Stimulated activated CD8-positive, alpha-beta memory T cell treated with anti-CD3 and anti-CD28 coated beads, Interleukin-15, amount 100 ng/mL, for 4 hours (primary cell): ENCODE measurements around the gene ANKUB1.
"Not testable (repeated sequence)": the region's sequence is repeated elsewhere in the genome, so short reads cannot be mapped to it uniquely, and the experiment has no call there.

Source experiments
- DNase-seq, 2 donors: peaks; one replicate each; pipeline ENCODE4 v3.0.0-alpha.2; 2020; ENCODE audit warnings: low read depth in 2 of 2

ANKUB1 gene

GRCh38 chr3:149792452-149793270 lies at the start of gene ANKUB1:
Gene ANKUB1 (minus strand): TSS chr3:149792554. CDS start chr3:149792366, 188 bp downstream.
- DNase-seq: no peak

GRCh38 chr3:149839896-149840295 lies 47.5 kb upstream of the ANKUB1 start:
- no peak for DNase-seq

GRCh38 chr3:149839469-149839868 lies 47.1 kb upstream of the ANKUB1 start:
- not testable (repeated sequence) for DNase-seq

DNA sequence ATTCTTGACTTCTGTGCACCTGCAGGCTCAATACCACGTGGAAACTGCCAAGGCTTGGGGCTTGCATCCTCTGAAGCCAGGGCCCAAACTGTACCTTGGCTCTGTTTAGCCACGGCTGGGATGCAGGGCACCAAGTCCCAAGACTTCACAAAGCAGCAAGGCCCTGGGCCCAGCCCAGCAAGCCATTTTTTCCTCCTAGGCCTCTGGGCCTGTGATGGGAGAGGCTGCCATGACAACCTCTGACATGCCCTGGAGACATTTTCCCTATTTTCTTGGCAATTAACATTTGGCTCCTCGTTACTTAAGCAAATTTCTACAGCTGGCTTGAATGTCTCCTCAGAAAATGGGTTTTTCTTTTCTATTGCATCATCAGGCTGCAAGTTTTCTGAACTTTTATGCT lies 46.1 kb upstream of the ANKUB1 start:
- DNase-seq: not testable (repeated sequence)

DNA sequence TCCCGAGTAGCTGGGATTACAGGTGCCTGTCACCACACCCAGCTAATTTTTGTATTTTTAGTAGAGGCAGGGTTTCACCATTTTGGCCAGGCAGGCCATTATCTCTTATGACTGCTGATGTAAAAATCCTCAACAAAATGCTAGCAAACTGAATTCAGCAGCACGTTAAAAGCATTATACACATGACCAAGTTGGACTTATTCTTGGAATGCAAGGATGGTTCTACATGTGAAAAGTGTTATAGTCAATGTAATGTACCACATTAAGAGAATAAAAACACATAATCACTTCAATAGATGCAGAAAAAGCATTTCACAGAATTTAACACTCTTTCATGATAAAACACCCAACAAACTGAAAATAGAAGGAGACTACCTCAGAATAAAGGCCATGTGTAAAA lies 40.9 kb upstream of the ANKUB1 start:
- no peak for DNase-seq

GRCh38 chr3:149832086-149832485 lies 39.7 kb upstream of the ANKUB1 start:
- DNase-seq: no peak

DNA sequence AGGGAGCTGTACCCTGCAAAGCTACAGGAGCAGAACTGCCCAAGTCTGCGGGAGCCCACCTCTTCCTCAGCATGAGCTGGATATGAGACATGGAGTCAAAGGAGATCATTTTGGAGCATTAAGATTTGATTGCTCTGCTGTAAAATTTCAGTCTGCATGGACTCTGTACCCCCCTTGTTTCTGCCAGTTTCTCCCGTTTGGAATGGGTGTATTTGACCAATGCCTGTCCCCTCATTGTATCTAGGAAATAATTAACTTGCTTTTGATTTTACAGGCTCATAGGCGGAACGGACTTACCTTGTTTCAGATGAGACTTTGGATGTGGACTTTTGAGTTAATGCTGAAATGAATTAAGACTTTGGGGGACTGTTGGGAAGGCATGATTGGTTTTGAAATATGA lies 39.0 kb upstream of the ANKUB1 start:
- DNase-seq: no peak

- no peak for DNase-seq
These were observed 38.5 kb upstream of the ANKUB1 start for GRCh38 chr3:149830902-149831301.

GRCh38 chr3:149829631-149830030 lies 37.3 kb upstream of the ANKUB1 start:
- not testable (repeated sequence) for DNase-seq

- no peak for DNase-seq
These were observed 36.0 kb upstream of the ANKUB1 start for GRCh38 chr3:149828390-149828789.

DNA sequence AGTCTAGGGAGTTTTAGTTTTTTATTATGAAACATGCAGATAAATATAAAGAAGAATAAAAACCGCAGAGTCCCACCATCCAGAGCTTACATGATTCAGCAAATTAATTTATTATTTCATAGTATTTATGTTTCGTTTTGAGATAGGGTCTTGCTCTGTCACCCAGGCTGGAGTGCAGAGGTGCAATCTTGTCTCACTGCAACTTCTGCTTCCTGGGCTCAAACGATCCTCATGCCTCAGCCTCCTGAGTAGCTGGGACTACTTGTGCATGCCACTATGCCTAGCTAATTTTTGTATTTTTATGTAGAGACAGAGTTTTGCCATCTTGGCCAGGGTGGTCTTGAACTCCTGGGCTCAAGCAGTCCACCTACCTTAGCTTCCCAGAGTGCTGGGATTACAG lies 34.3 kb upstream of the ANKUB1 start:
- no peak for DNase-seq

DNA sequence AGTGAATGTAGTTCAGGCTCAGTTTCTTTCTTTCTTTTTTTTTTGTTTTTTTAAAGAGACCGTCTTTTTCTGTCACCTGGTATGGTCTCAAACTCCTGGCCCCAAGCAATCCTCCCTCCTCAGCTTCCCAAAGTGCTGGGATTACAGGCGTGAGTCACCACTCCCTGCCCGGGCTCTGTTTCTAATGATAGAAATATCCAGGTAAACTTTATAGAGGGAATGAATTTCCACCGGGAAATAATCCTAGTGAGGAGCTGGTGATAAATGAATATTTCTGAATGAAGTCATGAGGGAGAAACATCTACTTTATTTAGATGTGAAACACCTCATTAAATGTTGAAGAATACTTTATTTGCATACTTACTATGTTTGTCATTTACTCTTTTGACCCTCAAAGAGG lies 27.8 kb upstream of the ANKUB1 start:
- DNase-seq: no peak

DNA sequence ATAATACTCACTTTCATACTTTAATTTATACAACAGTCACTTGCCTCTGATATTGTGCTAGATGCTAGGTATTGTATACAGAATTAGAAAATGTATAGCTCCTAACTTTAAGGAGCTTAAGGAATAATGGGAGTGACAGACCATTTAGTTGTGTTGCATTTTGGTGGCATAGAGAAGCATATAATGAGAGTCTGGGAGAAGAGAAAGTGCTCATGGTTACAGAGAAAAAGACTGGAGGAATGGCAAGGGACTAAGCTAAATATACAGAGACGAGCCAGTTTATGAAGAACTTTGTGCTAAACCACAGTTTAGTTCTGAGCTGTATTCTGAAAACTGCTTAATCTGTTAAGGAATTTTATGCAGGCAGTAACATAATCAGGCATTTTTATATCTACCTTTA lies 27.1 kb upstream of the ANKUB1 start:
- no peak for DNase-seq

GRCh38 chr3:149816986-149817385 lies 24.6 kb upstream of the ANKUB1 start:
- no peak for DNase-seq

GRCh38 chr3:149816311-149816710 lies 24.0 kb upstream of the ANKUB1 start:
- no peak for DNase-seq

GRCh38 chr3:149815728-149816127 lies 23.4 kb upstream of the ANKUB1 start:
- no peak for DNase-seq

- no peak for DNase-seq
These were observed 23.0 kb upstream of the ANKUB1 start for GRCh38 chr3:149815321-149815720.

GRCh38 chr3:149813367-149814281 lies 21.3 kb upstream of the ANKUB1 start:
- DNase-seq: no peak

DNA sequence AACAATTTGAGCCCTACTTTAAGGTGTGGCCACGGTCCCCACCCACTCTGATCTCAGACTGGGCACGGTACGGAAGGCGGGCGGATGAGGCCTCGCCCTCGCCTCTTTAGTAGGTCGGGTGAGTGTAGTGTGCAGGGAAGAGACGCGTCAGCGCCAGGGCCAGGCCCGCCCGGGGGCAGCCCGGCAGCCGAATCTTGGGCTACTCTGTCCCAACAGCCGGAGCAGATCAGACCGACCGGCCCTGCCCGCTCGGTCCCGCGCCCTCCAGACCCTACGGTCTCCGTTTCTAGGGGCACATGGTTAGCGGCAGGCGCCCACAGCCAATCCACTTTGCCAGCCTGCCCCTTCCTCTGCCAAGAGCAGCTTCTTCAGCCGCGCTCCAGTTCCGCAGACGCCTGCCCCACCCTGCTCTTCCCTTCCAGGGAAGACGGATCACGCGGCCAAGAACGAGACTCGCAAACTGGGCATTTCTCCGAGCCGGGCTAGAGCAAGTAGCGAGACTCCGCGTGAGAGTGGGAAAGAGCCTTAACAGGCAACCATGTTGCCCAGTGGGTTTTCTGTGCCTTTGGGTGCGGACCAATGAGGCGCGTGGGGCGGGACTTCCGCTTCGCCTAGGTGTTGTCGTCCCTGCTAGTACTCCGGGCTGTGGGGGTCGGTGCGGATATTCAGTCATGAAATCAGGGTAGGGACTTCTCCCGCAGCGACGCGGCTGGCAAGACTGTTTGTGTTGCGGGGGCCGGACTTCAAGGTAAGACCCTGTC lies 20.4 kb upstream of the ANKUB1 start, which contains the start of gene RNF13:
Gene RNF13, plus strand, starts transcription at position 610 of the 761 bp plus-strand sequence. CDS start 32,812 bp downstream, outside the sequence.
- DNase-seq: peak; percentile 88 to 89

- DNase-seq: no peak
These were observed 19.8 kb upstream of the ANKUB1 start for GRCh38 chr3:149812165-149812605.

- DNase-seq: no peak
These were observed 18.5 kb upstream of the ANKUB1 start for GRCh38 chr3:149810846-149811245.

DNA sequence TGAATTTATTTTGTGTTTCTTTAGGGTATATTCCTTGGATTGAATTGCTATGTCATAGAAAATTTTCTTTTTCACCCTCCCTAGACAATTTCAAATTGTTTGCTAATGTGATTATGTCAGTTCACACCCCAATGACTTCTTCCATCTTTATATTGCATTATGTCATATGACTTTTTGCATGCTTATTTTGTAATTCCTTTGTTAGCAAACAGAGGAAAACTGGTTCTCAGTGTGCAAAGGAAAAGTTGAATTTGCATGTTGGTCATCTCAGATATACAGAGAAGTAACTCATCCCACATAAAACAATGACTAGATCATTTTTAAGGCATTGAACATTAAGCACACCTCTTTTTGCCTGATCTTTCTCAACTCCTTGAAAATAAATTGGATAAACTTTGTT lies 17.3 kb upstream of the ANKUB1 start:
- DNase-seq: no peak
